Measurements from ENCODE around the gene PARP8.

GRCh38 chr5:50740832-50741231 is 74.4 kb downstream of the PARP8 start:
- no peak for TF ChIP-seq CTCF (IDR thresholded peaks at IDR 0.05)
- no peak for TF ChIP-seq POLR2A (IDR thresholded peaks at IDR 0.05)
